HG02610 (cell line): Measurements from ENCODE around the gene ADAM33.

Experiments used
- ATAC-seq: cut with Tn5 transposase; IDR thresholded peaks from one replicate; pipeline ENCODE4 v1.9.1; 2021; ENCODE audit warnings: mild to moderate bottlenecking, moderate library complexity; ENCODE audit not compliant: unreplicated experiment

Gene ADAM33

DNA sequence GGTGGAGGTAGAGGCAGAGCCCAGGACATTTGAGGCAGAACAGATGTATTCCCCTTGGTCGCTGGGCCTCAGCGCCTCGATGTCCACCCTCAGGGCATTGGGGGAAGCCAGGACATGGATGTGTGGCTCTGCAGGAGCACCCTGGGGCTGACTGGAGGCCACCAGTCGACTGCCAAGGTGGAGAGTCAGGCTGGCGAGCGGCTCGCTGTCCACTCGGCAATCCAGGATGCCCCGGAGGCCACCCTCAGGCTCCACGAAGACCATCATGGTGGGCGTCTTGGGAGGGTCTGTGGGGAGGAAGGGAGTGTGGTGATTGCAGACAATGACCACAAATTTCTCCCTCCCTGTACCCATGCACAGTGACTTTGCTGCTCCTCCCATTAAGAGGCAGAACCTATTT lies 8.2 kb upstream of the ADAM33 start:
- no peak for ATAC-seq

GRCh38 chr20:3687655-3688054 lies 5.8 kb upstream of the ADAM33 start:
- no peak for ATAC-seq

GRCh38 chr20:3686867-3687321 lies 5.1 kb upstream of the ADAM33 start:
- ATAC-seq = no peak

GRCh38 chr20:3686421-3686820 lies 4.6 kb upstream of the ADAM33 start:
- no peak for ATAC-seq

GRCh38 chr20:3685341-3685740 lies 3.5 kb upstream of the ADAM33 start:
- no peak for ATAC-seq

- no peak for ATAC-seq
Measured at GRCh38 chr20:3681352-3681930, 369 bp downstream of the ADAM33 start.

- no peak for ATAC-seq
Measured at GRCh38 chr20:3680701-3681351, 984 bp downstream of the ADAM33 start.

- no peak for ATAC-seq
Measured at GRCh38 chr20:3679749-3680700, 1.8 kb downstream of the ADAM33 start.

DNA sequence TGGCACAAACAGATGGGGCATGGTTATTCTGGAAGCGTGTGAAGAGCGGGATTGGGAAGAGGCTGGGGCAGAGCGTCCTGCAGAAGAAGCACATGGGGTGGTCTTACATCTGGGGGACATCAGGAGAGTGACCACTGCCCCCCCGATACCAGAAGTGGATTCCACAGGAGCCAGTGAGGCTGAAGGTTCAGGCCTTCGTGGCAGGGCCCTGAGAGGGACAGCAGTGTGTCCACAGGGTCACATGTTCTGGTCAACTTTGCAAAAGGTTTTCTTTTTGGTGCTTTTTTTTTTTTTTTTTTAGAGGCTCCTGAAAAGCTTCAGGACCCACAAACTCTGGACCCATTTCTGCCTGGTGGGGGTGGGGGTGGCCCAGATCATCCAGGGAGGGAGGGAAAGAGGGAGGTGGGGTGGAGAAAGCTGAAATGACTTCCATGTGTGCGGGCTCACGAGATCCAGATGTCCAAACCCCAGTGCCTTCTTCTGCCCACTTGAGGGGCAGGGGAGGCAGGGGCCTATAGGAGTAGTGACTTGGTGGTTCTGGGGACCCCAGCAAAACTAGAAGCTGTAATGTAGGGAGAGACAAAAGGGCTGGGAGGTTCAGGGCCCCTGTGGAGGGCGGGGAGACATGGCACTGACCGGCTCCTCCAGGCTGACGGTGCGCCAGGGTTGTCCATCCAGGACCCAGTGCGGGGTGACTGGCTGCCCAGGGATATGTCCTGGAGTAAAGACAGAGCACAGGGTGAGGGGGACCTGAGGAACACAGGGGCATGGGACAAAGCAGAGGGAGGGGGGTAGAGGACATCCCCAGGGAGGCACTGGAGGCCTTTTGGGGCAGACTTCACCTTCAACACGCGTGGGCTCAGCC lies 2.7 kb downstream of the ADAM33 start:
- no peak for ATAC-seq

DNA sequence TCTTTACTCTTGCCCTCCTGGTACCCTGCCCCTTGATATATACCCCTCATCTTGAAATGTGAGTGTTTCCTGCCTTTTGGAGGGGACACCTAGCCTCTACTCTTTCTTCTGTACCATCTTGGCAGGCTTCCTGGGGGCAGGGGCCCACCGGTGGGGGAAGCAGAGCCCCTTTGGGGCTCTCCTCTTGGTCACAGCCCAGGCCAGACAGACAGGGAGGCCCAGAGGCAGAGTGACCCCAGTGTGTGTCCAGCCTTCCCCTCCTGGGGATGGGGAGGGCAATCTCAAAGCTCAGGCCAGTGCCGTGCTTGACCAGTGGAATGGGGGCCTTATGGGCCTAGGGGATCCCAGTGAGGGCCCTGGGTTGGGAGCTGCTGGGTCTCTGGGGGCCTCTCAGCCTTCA lies 3.6 kb downstream of the ADAM33 start:
- ATAC-seq = no peak

DNA sequence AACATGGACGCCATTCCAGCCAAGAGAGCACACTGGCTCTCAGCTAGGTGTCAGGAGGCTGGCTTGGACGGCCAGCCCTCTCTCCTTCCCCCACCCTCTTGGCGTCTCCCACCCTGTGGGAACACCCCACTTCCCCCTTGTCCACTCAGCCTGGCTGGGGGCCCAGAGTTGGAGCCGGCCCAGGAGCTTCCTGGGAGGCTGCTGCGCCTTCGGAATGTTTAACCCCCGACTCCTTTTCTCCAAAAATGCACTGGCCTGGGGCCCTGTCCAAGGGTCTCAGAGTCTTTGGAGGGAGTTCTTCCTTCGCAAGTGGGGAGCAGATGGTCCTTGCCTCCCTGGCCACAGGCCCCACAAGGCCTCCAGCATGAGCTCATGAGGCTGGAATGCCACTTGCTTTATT lies 4.1 kb downstream of the ADAM33 start:
- no peak for ATAC-seq

GRCh38 chr20:3674995-3675900 lies 6.6 kb downstream of the ADAM33 start:
- no peak for ATAC-seq

- no peak for ATAC-seq
Measured at GRCh38 chr20:3674447-3674846, 7.4 kb downstream of the ADAM33 start.

GRCh38 chr20:3673221-3674070 lies 8.4 kb downstream of the ADAM33 start:
- ATAC-seq = no peak

- no peak for ATAC-seq
Measured at GRCh38 chr20:3672547-3673171, 9.2 kb downstream of the ADAM33 start.

DNA sequence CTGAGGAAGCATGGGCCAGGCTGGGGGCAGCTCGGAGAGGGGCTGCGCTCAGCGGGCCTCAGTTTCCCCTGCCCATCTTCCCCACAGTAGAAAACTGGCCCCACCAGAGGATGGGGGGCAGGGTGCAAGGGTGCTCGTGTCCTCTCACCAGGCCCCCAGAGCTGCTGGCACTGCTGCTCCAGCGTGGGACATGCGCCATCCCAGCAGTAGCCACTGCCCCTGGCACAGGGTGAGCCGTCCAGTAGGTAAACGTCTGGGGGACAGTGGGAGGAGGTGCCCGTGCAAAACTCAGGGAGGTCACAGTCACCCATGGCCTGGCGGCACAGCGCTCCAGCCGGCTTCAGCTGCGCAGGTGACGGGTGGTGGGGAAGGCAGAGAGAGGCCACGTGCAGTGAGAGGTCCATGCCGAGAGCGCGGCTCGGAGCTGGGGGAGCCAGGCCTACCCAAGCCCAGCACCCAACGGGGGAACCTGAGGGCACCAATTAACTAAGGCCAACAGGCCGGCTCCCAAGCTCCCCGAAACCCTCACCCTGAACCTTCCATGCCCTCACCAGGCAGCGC lies 9.7 kb downstream of the ADAM33 start:
- ATAC-seq = no peak

DNA sequence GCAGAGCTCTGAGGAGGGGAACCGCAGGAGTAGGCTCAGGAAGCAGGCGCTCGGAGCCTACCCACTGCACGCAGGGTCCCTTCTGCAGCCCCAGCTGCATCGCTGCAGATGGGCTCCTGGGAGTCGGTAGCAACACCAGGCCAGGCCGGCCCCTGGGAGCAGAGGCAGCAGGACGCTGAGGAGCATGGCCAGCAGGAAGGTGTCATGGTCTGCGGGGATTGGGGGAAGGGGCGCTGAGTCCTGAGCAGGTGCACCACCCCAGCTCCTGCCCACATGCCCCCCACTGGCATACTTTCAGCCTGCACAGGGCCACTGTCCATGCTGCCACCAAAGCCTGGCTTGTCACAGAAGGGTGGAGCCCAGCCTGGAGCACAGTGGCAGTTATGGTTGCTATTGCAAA lies 10.9 kb downstream of the ADAM33 start:
- ATAC-seq = no peak

DNA sequence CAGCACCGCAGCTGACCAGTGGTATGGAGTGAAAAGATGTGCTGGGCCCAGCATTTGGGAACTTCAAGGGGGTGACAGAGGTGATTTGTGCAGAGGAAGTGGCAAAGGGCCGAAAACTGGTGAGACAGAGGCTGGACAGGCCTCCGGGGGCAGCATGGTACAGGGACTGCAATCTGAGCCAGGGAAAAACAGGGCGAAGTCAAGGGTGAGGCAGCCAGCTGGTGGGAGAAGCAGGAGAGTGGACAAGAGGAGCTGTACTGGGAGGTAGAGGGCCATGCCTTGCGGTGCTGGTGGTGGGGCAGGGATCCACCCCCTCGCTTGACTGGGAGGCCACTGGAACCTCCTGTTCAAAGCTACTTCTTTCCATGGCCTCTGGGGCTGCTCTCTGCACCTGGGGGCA lies 11.3 kb downstream of the ADAM33 start:
- ATAC-seq = no peak
